ENCODE data around the gene NKG7.

The NKG7 gene

DNA sequence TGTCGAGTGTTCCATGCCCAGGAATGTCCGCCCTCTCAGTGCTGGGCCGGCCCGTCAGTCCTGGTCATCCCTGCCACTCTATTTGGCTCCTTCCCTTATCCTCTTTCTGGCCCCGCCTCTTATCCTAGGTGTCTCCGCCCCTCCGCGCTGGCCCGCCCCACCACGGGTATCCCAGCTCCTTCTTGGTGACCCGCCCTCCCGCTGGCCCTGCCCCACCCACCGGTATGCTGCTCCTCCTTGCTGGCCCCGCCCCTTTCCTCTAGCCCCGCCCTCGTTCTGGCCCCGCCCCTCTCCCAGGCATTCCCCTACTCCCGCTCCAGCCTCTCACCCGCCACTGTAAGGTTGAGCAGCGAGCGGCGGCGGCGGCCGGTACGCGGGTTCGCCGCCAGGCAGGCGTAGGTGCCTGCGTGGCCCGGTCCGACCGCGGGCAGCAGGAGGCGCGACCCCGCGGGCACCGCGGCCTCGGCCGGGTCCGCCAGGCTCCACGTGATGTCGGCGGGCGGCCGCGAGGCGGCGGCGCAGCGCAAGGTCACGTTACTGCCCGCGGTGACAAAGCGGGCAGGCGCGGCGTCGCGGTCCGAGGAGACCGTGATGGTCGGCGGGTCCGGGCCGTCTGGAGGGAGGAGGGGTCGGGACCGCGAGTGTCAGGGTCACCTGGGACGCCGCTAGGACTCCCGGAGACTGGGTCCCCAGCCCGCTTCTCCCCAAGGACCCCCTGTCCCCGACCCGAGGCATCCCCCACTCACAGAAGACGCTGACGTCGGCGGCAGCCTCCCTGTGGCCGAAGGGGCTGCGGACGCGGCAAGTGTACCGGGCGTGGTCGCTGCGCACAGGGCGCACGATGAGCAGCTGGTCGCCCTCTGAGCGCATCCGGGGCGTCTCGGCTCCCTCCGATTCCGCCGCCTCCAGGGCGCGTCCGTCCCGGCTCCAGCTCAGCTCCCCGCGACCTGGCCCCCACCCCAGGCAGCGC lies 32.5 kb downstream of the NKG7 start:
- H3K27me3 ChIP-seq (replicated peaks; ENCODE audit: control insufficient read depth, insufficient read depth, low read length), result no peaks in the 10 kb centered on the region
- peak; percentile 99 for DNase-seq (ENCODE audit: low read depth)
- peak overlapping the region; percentile 83 for H3K4me3 ChIP-seq (ENCODE audit: low read length)
- peak overlapping the region; percentile 61 for H3K9ac ChIP-seq (ENCODE audit: low read length)
- peaks cover 6% of the 10 kb centered on the region for H3K36me3 ChIP-seq (ENCODE audit: control insufficient read depth, insufficient read depth, low read length, severe bottlenecking)
- peaks cover 8% of the 10 kb centered on the region for H3K4me1 ChIP-seq (ENCODE audit: control insufficient read depth, insufficient read depth, low read length)
- H3K9me3 ChIP-seq (ENCODE audit: control insufficient read depth, low read length), result no peaks in the 10 kb centered on the region

GRCh38 chr19:51339313-51339686 lies 33.2 kb downstream of the NKG7 start:
- Histone ChIP-seq H3K9me3 (ENCODE audit: control insufficient read depth, low read length) (no peaks in the 10 kb centered on the region), H3K36me3 (ENCODE audit: control insufficient read depth, insufficient read depth, low read length, severe bottlenecking) (no peaks in the 10 kb centered on the region), H3K4me3 (ENCODE audit: low read length) (peak overlapping the region; percentile 83), H3K9ac (ENCODE audit: low read length) (peak overlapping the region; percentile 39), H3K4me1 (ENCODE audit: control insufficient read depth, insufficient read depth, low read length) (peaks cover 8% of the 10 kb centered on the region), H3K27me3 (replicated peaks; ENCODE audit: control insufficient read depth, insufficient read depth, low read length) (no peaks in the 10 kb centered on the region)
- no peak for DNase-seq (ENCODE audit: low read depth)

- Histone ChIP-seq H3K4me3 (ENCODE audit: low read length) (peak overlapping the region; percentile 83), H3K9ac (ENCODE audit: low read length) (peak overlapping the region; percentile 39), H3K4me1 (ENCODE audit: control insufficient read depth, insufficient read depth, low read length) (peaks cover 8% of the 10 kb centered on the region), H3K27me3 (replicated peaks; ENCODE audit: control insufficient read depth, insufficient read depth, low read length) (no peaks in the 10 kb centered on the region), H3K9me3 (ENCODE audit: control insufficient read depth, low read length) (no peaks in the 10 kb centered on the region), H3K36me3 (ENCODE audit: control insufficient read depth, insufficient read depth, low read length, severe bottlenecking) (no peaks in the 10 kb centered on the region)
- peak; percentile 85 for DNase-seq (ENCODE audit: low read depth)
Observed at GRCh38 chr19:51338563-51339312, 33.7 kb downstream of the NKG7 start.

- no peaks in the 10 kb centered on the region for H3K9me3 ChIP-seq (ENCODE audit: control insufficient read depth, low read length)
- H3K4me3 ChIP-seq (ENCODE audit: low read length), result no peak overlapping the region
- H3K36me3 ChIP-seq (ENCODE audit: control insufficient read depth, insufficient read depth, low read length, severe bottlenecking), result no peaks in the 10 kb centered on the region
- H3K4me1 ChIP-seq (ENCODE audit: control insufficient read depth, insufficient read depth, low read length), result peaks cover 8% of the 10 kb centered on the region
- no peaks in the 10 kb centered on the region for H3K27me3 ChIP-seq (replicated peaks; ENCODE audit: control insufficient read depth, insufficient read depth, low read length)
- no peak overlapping the region for H3K9ac ChIP-seq (ENCODE audit: low read length)
- no peak for DNase-seq (ENCODE audit: low read depth)
Observed at GRCh38 chr19:51337861-51338562, 34.4 kb downstream of the NKG7 start.

DNA sequence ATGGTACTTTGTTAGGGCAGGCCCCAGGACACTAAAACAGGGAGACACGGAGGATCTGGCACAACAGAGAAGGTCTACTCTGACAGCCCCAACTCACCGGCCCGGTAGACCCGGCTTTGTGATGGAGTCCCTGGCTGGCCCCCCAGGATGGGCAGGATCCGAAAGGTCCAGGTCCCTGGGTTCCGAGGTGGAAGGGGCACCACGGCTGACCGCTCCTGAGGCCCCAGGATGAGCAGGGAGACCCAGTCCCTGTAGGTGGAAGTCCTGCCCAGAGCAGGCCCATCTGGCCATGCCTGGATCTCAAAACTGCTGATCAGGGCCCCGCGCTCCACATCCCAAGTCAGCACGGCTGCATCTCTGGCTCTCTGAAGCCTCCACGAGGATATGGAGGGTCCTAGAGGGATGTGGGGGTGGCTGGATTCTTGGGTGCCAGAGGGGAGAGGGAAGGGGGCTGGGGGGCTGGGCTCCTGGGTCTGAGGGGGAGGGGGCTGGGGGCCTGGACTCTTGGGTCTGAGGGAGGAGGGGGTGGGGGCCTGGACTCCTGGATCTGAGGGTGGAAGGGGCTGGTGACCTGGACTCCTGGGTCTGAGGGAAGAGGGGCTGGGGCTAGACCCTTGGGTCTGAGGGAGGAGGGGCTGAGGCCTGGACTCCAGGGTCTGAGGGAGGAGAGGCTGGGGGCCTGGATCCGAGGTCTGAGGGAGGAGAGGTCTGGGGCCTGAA lies 35.2 kb downstream of the NKG7 start:
- Histone ChIP-seq H3K9me3 (ENCODE audit: control insufficient read depth, low read length) (no peaks in the 10 kb centered on the region), H3K4me3 (ENCODE audit: low read length) (no peak overlapping the region), H3K9ac (ENCODE audit: low read length) (no peak overlapping the region), H3K27me3 (replicated peaks; ENCODE audit: control insufficient read depth, insufficient read depth, low read length) (no peaks in the 10 kb centered on the region), H3K4me1 (ENCODE audit: control insufficient read depth, insufficient read depth, low read length) (peaks cover 8% of the 10 kb centered on the region), H3K36me3 (ENCODE audit: control insufficient read depth, insufficient read depth, low read length, severe bottlenecking) (no peaks in the 10 kb centered on the region)
- no peak for DNase-seq (ENCODE audit: low read depth)

DNA sequence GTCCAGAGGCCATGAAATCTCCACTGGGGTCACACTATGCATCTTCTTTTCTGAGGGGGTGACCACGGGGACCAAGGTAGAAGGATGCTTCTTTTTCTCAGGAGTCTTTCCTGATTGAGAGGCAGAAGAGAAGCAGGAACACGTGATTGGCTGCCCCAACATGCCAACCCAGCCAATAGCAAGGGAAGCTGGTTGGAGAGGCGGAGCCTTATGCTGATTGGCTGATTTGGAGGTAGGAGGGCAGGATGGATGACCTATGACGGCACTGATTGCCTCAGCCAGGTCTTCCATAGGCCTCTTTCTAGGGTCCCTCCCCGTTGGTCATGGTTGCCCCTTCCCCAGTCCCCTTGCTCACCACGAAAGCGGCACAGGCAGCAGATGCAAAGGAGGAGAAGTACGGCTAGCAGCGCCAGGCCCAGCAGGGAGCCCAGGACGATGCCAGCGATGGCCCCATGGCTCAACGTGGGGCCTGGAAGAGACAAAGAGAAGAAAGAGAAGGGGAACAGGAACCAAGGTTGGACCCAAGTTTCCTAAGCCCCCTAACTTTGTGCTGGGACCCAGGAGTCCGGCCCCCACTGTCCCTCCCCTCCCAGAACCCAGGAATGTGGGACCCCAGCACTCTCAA lies 38.5 kb downstream of the NKG7 start:
- Histone ChIP-seq H3K27me3 (replicated peaks; ENCODE audit: control insufficient read depth, insufficient read depth, low read length) (peaks cover 6% of the 10 kb centered on the region), H3K9ac (ENCODE audit: low read length) (no peak overlapping the region), H3K4me1 (ENCODE audit: control insufficient read depth, insufficient read depth, low read length) (peaks cover 3% of the 10 kb centered on the region), H3K4me3 (ENCODE audit: low read length) (no peak overlapping the region), H3K36me3 (ENCODE audit: control insufficient read depth, insufficient read depth, low read length, severe bottlenecking) (no peaks in the 10 kb centered on the region), H3K9me3 (ENCODE audit: control insufficient read depth, low read length) (peaks cover 4% of the 10 kb centered on the region)
- no peak for DNase-seq (ENCODE audit: low read depth)

DNA sequence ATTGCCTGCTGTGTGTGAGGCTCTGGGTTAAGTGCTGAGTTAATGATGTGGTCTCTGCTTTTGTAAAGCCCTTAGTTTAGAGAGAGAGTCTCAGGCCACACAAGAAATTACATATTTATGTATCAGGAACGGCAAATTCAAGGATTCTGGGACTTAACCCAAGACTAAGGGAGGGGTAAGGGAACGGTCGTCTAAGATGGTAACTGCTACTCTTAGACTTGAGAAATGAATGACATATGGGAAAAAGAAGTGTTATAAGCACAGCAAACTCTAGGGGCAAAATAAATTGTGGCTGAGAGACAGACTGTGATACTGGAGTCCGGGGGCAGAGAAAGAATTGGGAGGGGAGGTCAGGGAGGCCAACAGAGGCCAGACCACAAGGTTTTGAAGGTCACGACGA lies 40.7 kb downstream of the NKG7 start:
- Histone ChIP-seq H3K4me1 (ENCODE audit: control insufficient read depth, insufficient read depth, low read length) (no peaks in the 10 kb centered on the region), H3K36me3 (ENCODE audit: control insufficient read depth, insufficient read depth, low read length, severe bottlenecking) (no peaks in the 10 kb centered on the region), H3K9me3 (ENCODE audit: control insufficient read depth, low read length) (peaks cover 4% of the 10 kb centered on the region), H3K27me3 (replicated peaks; ENCODE audit: control insufficient read depth, insufficient read depth, low read length) (peaks cover 17% of the 10 kb centered on the region), H3K4me3 (ENCODE audit: low read length) (no peak overlapping the region), H3K9ac (ENCODE audit: low read length) (no peak overlapping the region)
- no peak for DNase-seq (ENCODE audit: low read depth)

DNA sequence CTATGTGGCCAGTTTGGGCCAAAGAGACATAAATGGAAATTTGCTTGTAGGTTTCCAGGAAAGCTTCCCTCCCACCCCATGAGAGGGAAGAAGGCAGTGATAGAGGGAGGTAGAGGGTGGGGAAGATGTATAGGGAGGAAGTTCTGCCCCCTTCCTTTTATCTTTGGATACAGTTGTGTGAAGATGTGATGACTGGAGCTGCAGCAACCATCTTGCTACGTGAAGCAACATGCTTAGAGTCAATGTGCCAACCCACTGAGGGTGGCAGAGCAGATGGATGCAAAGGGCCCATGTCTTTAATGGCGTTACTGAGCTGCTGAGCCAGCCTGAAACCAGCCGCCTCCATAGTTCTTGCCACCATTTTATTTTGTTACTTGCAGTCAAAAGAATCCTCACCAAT lies 41.3 kb downstream of the NKG7 start:
- H3K4me3 ChIP-seq (ENCODE audit: low read length), result no peak overlapping the region
- no peak for DNase-seq (ENCODE audit: low read depth)
- no peaks in the 10 kb centered on the region for H3K4me1 ChIP-seq (ENCODE audit: control insufficient read depth, insufficient read depth, low read length)
- peaks cover 18% of the 10 kb centered on the region for H3K27me3 ChIP-seq (replicated peaks; ENCODE audit: control insufficient read depth, insufficient read depth, low read length)
- H3K36me3 ChIP-seq (ENCODE audit: control insufficient read depth, insufficient read depth, low read length, severe bottlenecking), result no peaks in the 10 kb centered on the region
- H3K9me3 ChIP-seq (ENCODE audit: control insufficient read depth, low read length), result peaks cover 4% of the 10 kb centered on the region
- H3K9ac ChIP-seq (ENCODE audit: low read length), result no peak overlapping the region

GRCh38 chr19:51330366-51330765 lies 42.1 kb downstream of the NKG7 start:
- peaks cover 25% of the 10 kb centered on the region for H3K27me3 ChIP-seq (replicated peaks; ENCODE audit: control insufficient read depth, insufficient read depth, low read length)
- H3K4me3 ChIP-seq (ENCODE audit: low read length), result no peak overlapping the region
- no peaks in the 10 kb centered on the region for H3K4me1 ChIP-seq (ENCODE audit: control insufficient read depth, insufficient read depth, low read length)
- no peak for DNase-seq (ENCODE audit: low read depth)
- H3K36me3 ChIP-seq (ENCODE audit: control insufficient read depth, insufficient read depth, low read length, severe bottlenecking), result no peaks in the 10 kb centered on the region
- peaks cover 4% of the 10 kb centered on the region for H3K9me3 ChIP-seq (ENCODE audit: control insufficient read depth, low read length)
- no peak overlapping the region for H3K9ac ChIP-seq (ENCODE audit: low read length)

DNA sequence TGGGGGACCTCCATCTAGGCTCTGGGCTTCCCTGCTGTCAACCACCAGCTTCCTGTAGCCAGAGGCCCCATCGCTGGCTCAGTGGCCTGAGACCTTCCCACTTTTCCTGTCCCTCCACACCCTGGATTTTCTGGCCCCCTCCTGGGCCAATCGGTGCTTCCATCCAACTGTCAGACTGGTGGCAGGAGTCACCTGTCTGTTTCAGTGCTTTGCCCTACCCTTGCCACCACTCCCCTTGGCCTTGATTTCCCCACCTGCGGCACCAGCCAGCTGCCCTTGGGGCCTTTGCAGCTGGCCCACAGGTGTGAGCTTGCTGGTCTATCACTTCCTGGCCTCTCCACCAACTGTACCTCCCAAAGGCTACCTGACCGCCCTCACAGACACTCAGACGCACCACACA lies 43.0 kb downstream of the NKG7 start:
- Histone ChIP-seq H3K36me3 (ENCODE audit: control insufficient read depth, insufficient read depth, low read length, severe bottlenecking) (no peaks in the 10 kb centered on the region), H3K4me3 (ENCODE audit: low read length) (no peak overlapping the region), H3K4me1 (ENCODE audit: control insufficient read depth, insufficient read depth, low read length) (peaks cover under 1% of the 10 kb centered on the region), H3K9ac (ENCODE audit: low read length) (no peak overlapping the region), H3K27me3 (replicated peaks; ENCODE audit: control insufficient read depth, insufficient read depth, low read length) (peaks cover 26% of the 10 kb centered on the region), H3K9me3 (ENCODE audit: control insufficient read depth, low read length) (peaks cover 4% of the 10 kb centered on the region)
- DNase-seq (ENCODE audit: low read depth), result no peak
